AG04450 (cell line): ENCODE measurements around the gene LGALS14. TPM values are rescaled to one million over a fixed set of nuclear protein-coding genes. Genes with fewer than 3 reads are reported as not detected.
"Not testable (repeated sequence)": the region's sequence is repeated elsewhere in the genome, so short reads cannot be mapped to it uniquely, and the experiment has no call there.

Experiments
- CTCF ChIA-PET: fragments of 300-600, 350-600 bp; formaldehyde crosslinking; extraction: SDS; loops from one replicate; lab custom pipeline; 2022; ENCODE audit warnings: antibody characterized with exemption, inconsistent platforms; lab: Charles Lee
- POLR2A ChIA-PET: fragments of 350-600 bp; formaldehyde crosslinking; extraction: SDS; loops from one replicate; lab custom pipeline; 2021; ENCODE audit warnings: antibody characterized with exemption, inconsistent platforms; lab: Yijun Ruan, JAX
- DNase-seq: peaks from one replicate; pipeline ENCODE4 v3.0.0-alpha.2; 2011; ENCODE audit warnings: low read depth, low spot score
- H3K27ac ChIP-seq: one replicate; pipeline ENCODE4 v1.5.1; 2012; ENCODE audit warnings: low read depth, low read length, control low read depth
- H3K27me3 ChIP-seq: one replicate; pipeline ENCODE4 v1.6.0; 2012; ENCODE audit warnings: low read length; ENCODE audit not compliant: control insufficient read depth, insufficient read depth
- H3K4me3 ChIP-seq: 2 replicates; pipeline ENCODE4 v1.5.1; 2011; ENCODE audit warnings: mild to moderate bottlenecking, low read depth, low read length, control low read depth
- H3K9me3 ChIP-seq: 2 replicates; pipeline ENCODE4 v1.5.1; 2012; ENCODE audit warnings: low read length; ENCODE audit not compliant: control insufficient read depth, insufficient read depth
- CTCF ChIP-seq: IDR thresholded peaks from 2 replicates; pipeline ENCODE4 v1.5.1; 2011; ENCODE audit warnings: low read depth, low read length, control low read depth, inconsistent platforms
- polyA plus RNA-seq: library from polyadenylated mRNA; depleted of rRNA; stranded (reverse); fragments of >200 nt; gene quantifications from 2 replicates; pipeline ENCODE4 v1.2.3, GENCODE V29; 2011

Gene LGALS14
- polyA plus RNA-seq, 1 experiment = not detected

GRCh38 chr19:39670998-39671397 lies 33.3 kb upstream of the LGALS14 start:
- no peak for DNase-seq
- CTCF ChIA-PET = interaction anchor here (0.5 to 1.0 kb wide), 2 partner anchors 123 to 124 kb away, joined by 3 to 4 read pairs; no protein-coding TSS in a partner anchor
- Histone ChIP-seq H3K27me3 (no peaks in the 10 kb centered on the region), H3K4me3 (no peak overlapping the region), H3K9me3 (no peaks in the 10 kb centered on the region), H3K27ac (no peak overlapping the region)
- TF ChIP-seq CTCF = no peak
- POLR2A ChIA-PET = no interaction called here

GRCh38 chr19:39671739-39672363 lies 32.4 kb upstream of the LGALS14 start:
- ChIA-PET POLR2A (no interaction called here), CTCF (interaction anchor here (1.0 to 2.7 kb wide), 3 partner anchors 120 to 232 kb away, joined by 3 to 18 read pairs (median 8); no protein-coding TSS in a partner anchor)
- peak; percentile 58 for TF ChIP-seq CTCF
- H3K9me3 ChIP-seq = no peaks in the 10 kb centered on the region
- H3K27me3 ChIP-seq = no peaks in the 10 kb centered on the region
- no peak for DNase-seq
- no peak overlapping the region for H3K27ac ChIP-seq
- no peak overlapping the region for H3K4me3 ChIP-seq

- Histone ChIP-seq H3K4me3 (no peak overlapping the region), H3K9me3 (no peaks in the 10 kb centered on the region), H3K27ac (no peak overlapping the region), H3K27me3 (no peaks in the 10 kb centered on the region)
- POLR2A ChIA-PET = no interaction called here
- CTCF ChIA-PET = interaction anchor here (1.2 to 2.7 kb wide), 4 partner anchors 121 to 299 kb away, joined by 3 to 18 read pairs (median 6); partner anchors contain the start of gene PSMC4
- no peak for TF ChIP-seq CTCF
- no peak for DNase-seq
These were observed 31.8 kb upstream of the LGALS14 start for GRCh38 chr19:39672473-39672872.

- H3K27me3 ChIP-seq, POLR2A ChIA-PET, H3K9me3 ChIP-seq, H3K4me3 ChIP-seq, H3K27ac ChIP-seq, DNase-seq: not testable (repeated sequence)
- CTCF ChIA-PET = interaction anchor here (0.7 to 2.7 kb wide), 4 partner anchors 122 to 234 kb away, joined by 3 to 18 read pairs (median 6); no protein-coding TSS in a partner anchor
These were observed 30.4 kb upstream of the LGALS14 start for GRCh38 chr19:39673862-39674261.

GRCh38 chr19:39676004-39676403 lies 28.3 kb upstream of the LGALS14 start:
- Histone ChIP-seq H3K4me3 (no peak overlapping the region), H3K27me3 (no peaks in the 10 kb centered on the region), H3K27ac (no peak overlapping the region), H3K9me3 (no peaks in the 10 kb centered on the region)
- ChIA-PET CTCF (no interaction called here), POLR2A (no interaction called here)
- no peak for DNase-seq
- no peak for TF ChIP-seq CTCF
